Keratinocyte (primary cell): ENCODE results near the gene VPS13D. TPM values are rescaled to one million over a fixed set of nuclear protein-coding genes. Genes with fewer than 3 reads are reported as not detected.

ENCODE experiments used
- DNase-seq: peaks from one replicate; pipeline ENCODE4 v3.0.0-alpha.2; 2011; ENCODE audit warnings: low read depth, missing footprints, low spot score
- FAIRE-seq: peaks from 2 replicates; lab custom pipeline; 2011; peaks lifted over from hg19 to GRCh38; lab: Jason Lieb, UNC
- H2AFZ ChIP-seq: 2 replicates; pipeline ENCODE4 v1.6.0; 2012; ENCODE audit warnings: low read length, control low read depth, inconsistent platforms; ENCODE audit not compliant: control insufficient read depth
- H3K27ac ChIP-seq: 2 replicates; pipeline ENCODE4 v1.5.1; 2011; ENCODE audit warnings: low read length; ENCODE audit not compliant: control insufficient read depth, insufficient read depth
- H3K27me3 ChIP-seq: 3 replicates; pipeline ENCODE4 v1.6.0; 2011; ENCODE audit warnings: low read length; ENCODE audit not compliant: control insufficient read depth, insufficient read depth; ENCODE audit errors: extremely low read depth
- H3K36me3 ChIP-seq, 2 experiments: 2 replicates in 1 of 2; 3 replicates in 1 of 2; pipeline ENCODE4 v1.5.1; 2011; ENCODE audit warnings: low read length in 2 of 2, mild to moderate bottlenecking in 1 of 2; ENCODE audit not compliant: control insufficient read depth in 2 of 2, insufficient read depth in 2 of 2; ENCODE audit errors: extremely low read depth in 1 of 2
- H3K4me1 ChIP-seq: 3 replicates; pipeline ENCODE4 v1.5.1; 2011; ENCODE audit warnings: low read length; ENCODE audit not compliant: control insufficient read depth, insufficient read depth; ENCODE audit errors: extremely low read depth
- H3K4me2 ChIP-seq: 3 replicates; pipeline ENCODE4 v1.6.0; 2011; ENCODE audit warnings: low read depth, low read length; ENCODE audit not compliant: control insufficient read depth, insufficient read depth; ENCODE audit errors: extremely low read depth
- H3K4me3 ChIP-seq, 3 experiments: fragments of 200-600 bp in 1 of 3; sonication (generic) in 1 of 3; 2 replicates in 2 of 3; 3 replicates in 1 of 3; pipeline ENCODE4 v1.5.1; 2011 to 2016; ENCODE audit warnings: low read length in 3 of 3, mild to moderate bottlenecking in 3 of 3, control low read depth in 2 of 3, inconsistent platforms in 1 of 3, low read depth in 1 of 3, mixed read lengths in 1 of 3, mixed run types in 1 of 3, moderate library complexity in 1 of 3; ENCODE audit not compliant: control insufficient read depth in 2 of 3, insufficient read depth in 2 of 3; ENCODE audit errors: extremely low read depth in 1 of 3
- H3K79me2 ChIP-seq: 2 replicates; pipeline ENCODE4 v1.6.0; 2012; ENCODE audit warnings: low read length; ENCODE audit not compliant: control insufficient read depth, insufficient read depth
- H3K9ac ChIP-seq: 3 replicates; pipeline ENCODE4 v1.6.0; 2011; ENCODE audit warnings: low read length; ENCODE audit not compliant: control insufficient read depth, insufficient read depth; ENCODE audit errors: extremely low read depth
- H3K9me1 ChIP-seq: 3 replicates; pipeline ENCODE4 v1.6.0; 2011; ENCODE audit warnings: low read length; ENCODE audit not compliant: control insufficient read depth, insufficient read depth; ENCODE audit errors: extremely low read depth
- H3K9me3 ChIP-seq: 2 replicates; pipeline ENCODE4 v1.5.1; 2012; ENCODE audit warnings: low read depth, low read length; ENCODE audit not compliant: control insufficient read depth
- H4K20me1 ChIP-seq: 3 replicates; pipeline ENCODE4 v1.6.0; 2011; ENCODE audit warnings: low read length; ENCODE audit not compliant: control insufficient read depth, insufficient read depth; ENCODE audit errors: extremely low read depth
- EZH2 ChIP-seq: IDR thresholded peaks from one replicate; pipeline ENCODE4 v1.6.1; 2012; ENCODE audit warnings: inconsistent platforms, mild to moderate bottlenecking, low read length, moderate library complexity
- dilution Hi-C: fragments of 300-500 bp; cut with MboI; formaldehyde crosslinking; loops from one replicate; pipeline ENCODE4 v1.7.0; 2020; ENCODE audit warnings: low sequenced_read_pairs; ENCODE audit not compliant: extremely low pct_ligation_motif_present
- polyA plus RNA-seq, 5 experiments: library from polyadenylated mRNA; depleted of rRNA in 3 of 5; stranded (reverse) in 3 of 5; stranded (forward) in 1 of 5; unstranded in 1 of 5; fragments of >200 nt; gene quantifications; 1 replicate in 1 of 5; 2 replicates in 3 of 5; 3 replicates in 1 of 5; pipeline versions ENCODE4 v1.2.1 to v1.2.3, GENCODE V29; 2011 to 2012; ENCODE audit warnings: missing spikeins in 2 of 5, low read depth in 1 of 5, low replicate concordance in 1 of 5
- TF ChIP-seq, protein P1 (sequence below), 3 experiments: IDR thresholded peaks in 1 of 3; conservative IDR thresholded peaks in 1 of 3; optimal IDR thresholded peaks in 1 of 3; 2 replicates in 2 of 3; 3 replicates in 1 of 3; pipeline versions ENCODE3 to v1.5.1; 2011; ENCODE audit warnings: low read length in 3 of 3, mild to moderate bottlenecking in 3 of 3, moderate library complexity in 2 of 3, control low read depth in 1 of 3, inconsistent platforms in 1 of 3; ENCODE audit not compliant: insufficient read depth in 2 of 3; ENCODE audit errors: extremely low read depth in 1 of 3

The VPS13D gene
- polyA plus RNA-seq, 1 donor (not counting 4 experiments of a cell fraction or from before 2014, with no cell fraction given): 19.0 TPM

GRCh38 chr1:12554521-12555305, 324.9 kb downstream of the VPS13D start:
- Histone ChIP-seq H3K4me3 (no peak overlapping the region), H3K9ac (no peak overlapping the region), H3K9me1 (no peaks in the 10 kb centered on the region), H3K36me3 (no peaks in the 10 kb centered on the region), H3K79me2 (no peaks in the 10 kb centered on the region), H3K4me2 (no peak overlapping the region), H3K9me3 (no peaks in the 10 kb centered on the region), H3K27ac (no peak overlapping the region), H3K4me1 (peaks cover 7% of the 10 kb centered on the region), H2AFZ (no peak overlapping the region), H3K27me3 (peaks cover 41% of the 10 kb centered on the region), H4K20me1 (no peaks in the 10 kb centered on the region)
- FAIRE-seq (no peak), DNase-seq (no peak)
- TF ChIP-seq EZH2: no peak
- TF ChIP-seq, protein P1, sequence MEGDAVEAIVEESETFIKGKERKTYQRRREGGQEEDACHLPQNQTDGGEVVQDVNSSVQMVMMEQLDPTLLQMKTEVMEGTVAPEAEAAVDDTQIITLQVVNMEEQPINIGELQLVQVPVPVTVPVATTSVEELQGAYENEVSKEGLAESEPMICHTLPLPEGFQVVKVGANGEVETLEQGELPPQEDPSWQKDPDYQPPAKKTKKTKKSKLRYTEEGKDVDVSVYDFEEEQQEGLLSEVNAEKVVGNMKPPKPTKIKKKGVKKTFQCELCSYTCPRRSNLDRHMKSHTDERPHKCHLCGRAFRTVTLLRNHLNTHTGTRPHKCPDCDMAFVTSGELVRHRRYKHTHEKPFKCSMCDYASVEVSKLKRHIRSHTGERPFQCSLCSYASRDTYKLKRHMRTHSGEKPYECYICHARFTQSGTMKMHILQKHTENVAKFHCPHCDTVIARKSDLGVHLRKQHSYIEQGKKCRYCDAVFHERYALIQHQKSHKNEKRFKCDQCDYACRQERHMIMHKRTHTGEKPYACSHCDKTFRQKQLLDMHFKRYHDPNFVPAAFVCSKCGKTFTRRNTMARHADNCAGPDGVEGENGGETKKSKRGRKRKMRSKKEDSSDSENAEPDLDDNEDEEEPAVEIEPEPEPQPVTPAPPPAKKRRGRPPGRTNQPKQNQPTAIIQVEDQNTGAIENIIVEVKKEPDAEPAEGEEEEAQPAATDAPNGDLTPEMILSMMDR (optimal IDR thresholded peaks at IDR 0.05 in 1 of 3, IDR thresholded peaks at IDR 0.05 in 1 of 3, conservative IDR thresholded peaks at IDR 0.05 in 1 of 3; ENCODE audit: extremely low read depth in 1 of 3, insufficient read depth in 2 of 3, low read length in 3 of 3): no peak
- dilution Hi-C loops: no loop called here

DNA sequence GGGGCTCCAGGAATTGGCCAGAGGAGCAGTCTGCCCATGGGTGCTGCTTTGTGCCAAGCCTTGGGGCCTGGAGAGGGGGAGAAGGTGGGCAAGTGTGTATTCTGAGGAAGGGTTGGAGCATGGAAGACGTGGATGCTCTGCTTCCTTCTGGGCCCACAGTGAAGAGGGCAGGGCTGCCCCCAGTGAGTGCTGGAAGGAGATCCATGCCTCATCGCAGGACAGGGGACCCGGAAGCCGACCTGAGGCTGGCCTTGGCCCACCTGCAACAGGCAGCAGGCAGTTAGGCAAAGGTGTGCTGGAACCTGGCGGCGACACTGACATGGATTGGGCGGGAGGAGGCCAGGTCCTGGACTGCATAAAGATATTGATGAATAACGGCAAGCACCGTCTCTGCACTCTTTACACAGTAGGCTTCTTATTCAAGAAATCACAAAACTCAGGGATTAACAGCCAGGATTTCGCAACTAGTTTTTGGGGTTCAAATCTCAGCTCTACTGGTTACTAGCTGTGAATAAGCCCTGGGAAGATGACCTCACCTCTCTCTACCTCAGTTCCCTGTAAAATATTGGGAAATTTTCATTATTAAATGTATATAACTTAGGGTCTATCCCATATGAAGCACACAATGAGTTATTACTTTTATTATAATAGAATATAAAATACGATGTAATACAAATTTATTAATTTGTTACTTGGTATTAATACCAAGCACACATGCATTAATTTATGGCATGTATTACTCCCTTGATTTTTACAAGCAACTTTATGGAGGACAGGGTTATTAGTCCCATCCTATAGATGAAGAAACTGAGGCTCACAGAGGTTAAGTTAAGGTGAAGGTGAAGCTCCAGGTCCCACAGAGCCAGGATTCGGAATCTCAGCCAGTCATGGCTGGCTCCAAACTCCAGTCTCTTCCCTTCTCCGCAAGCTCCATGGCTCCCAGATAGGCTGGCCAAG, 325.9 kb downstream of the VPS13D start:
- FAIRE-seq (no peak), DNase-seq (no peak)
- no peak overlapping the region for H3K4me2 ChIP-seq
- H3K27ac ChIP-seq: no peak overlapping the region
- dilution Hi-C loops: no loop called here
- peaks cover 41% of the 10 kb centered on the region for H3K27me3 ChIP-seq
- H3K9ac ChIP-seq: no peak overlapping the region
- no peaks in the 10 kb centered on the region for H3K79me2 ChIP-seq
- no peak overlapping the region for H2AFZ ChIP-seq
- H3K4me3 ChIP-seq: no peak overlapping the region
- no peaks in the 10 kb centered on the region for H3K36me3 ChIP-seq
- no peaks in the 10 kb centered on the region for H3K4me1 ChIP-seq
- no peaks in the 10 kb centered on the region for H3K9me1 ChIP-seq
- no peaks in the 10 kb centered on the region for H4K20me1 ChIP-seq
- TF ChIP-seq, protein P1 (optimal IDR thresholded peaks at IDR 0.05 in 1 of 3, IDR thresholded peaks at IDR 0.05 in 1 of 3, conservative IDR thresholded peaks at IDR 0.05 in 1 of 3; ENCODE audit: extremely low read depth in 1 of 3, insufficient read depth in 2 of 3, low read length in 3 of 3): no peak
- TF ChIP-seq EZH2: no peak
- no peaks in the 10 kb centered on the region for H3K9me3 ChIP-seq
